Osteocyte (in vitro differentiated cells): ENCODE measurements around the gene CHPT1. TPM values are rescaled to one million over a fixed set of nuclear protein-coding genes. Genes with fewer than 3 reads are reported as not detected.

Experiments
- DNase-seq: peaks from one replicate; pipeline ENCODE4 v3.0.0; 2021; ENCODE audit warnings: mixed read lengths; ENCODE audit not compliant: unreplicated experiment; ENCODE audit errors: extremely low spot score
- H3K27ac Mint-ChIP-seq: one replicate; pipeline ENCODE4 v1.8.0; 2021; ENCODE audit warnings: mild to moderate bottlenecking, mixed read lengths; ENCODE audit not compliant: unreplicated experiment
- H3K27me3 Mint-ChIP-seq: one replicate; pipeline ENCODE4 v1.8.0; 2021; ENCODE audit warnings: mixed read lengths; ENCODE audit not compliant: unreplicated experiment
- H3K36me3 Mint-ChIP-seq: one replicate; pipeline ENCODE4 v1.8.0; 2021; ENCODE audit warnings: mixed read lengths; ENCODE audit not compliant: unreplicated experiment
- H3K4me1 Mint-ChIP-seq: one replicate; pipeline ENCODE4 v1.8.0; 2021; ENCODE audit warnings: mixed read lengths; ENCODE audit not compliant: unreplicated experiment
- H3K4me3 Mint-ChIP-seq: one replicate; pipeline ENCODE4 v1.8.0; 2021; ENCODE audit warnings: mild to moderate bottlenecking, moderate library complexity, mixed read lengths; ENCODE audit not compliant: unreplicated experiment
- H3K9me3 Mint-ChIP-seq: one replicate; pipeline ENCODE4 v1.8.0; 2021; ENCODE audit warnings: mixed read lengths; ENCODE audit not compliant: unreplicated experiment
- CTCF ChIP-seq: fragments of 200-600 bp; sonication (generic); IDR thresholded peaks from 2 replicates; pipeline ENCODE4 v1.5.0; 2021; ENCODE audit warnings: antibody characterized with exemption, mild to moderate bottlenecking, moderate library complexity
- total RNA-seq: library from RNA; stranded (reverse); gene quantifications from 2 replicates; pipeline ENCODE4 v1.2.1, GENCODE V29; 2021

The CHPT1 gene
- total RNA-seq, 1 donor from 2014 or later = 26.7 TPM

GRCh38 chr12:101775816-101776215, 78.4 kb downstream of the CHPT1 start:
- Mint-ChIP-seq H3K4me3 (no peak overlapping the region), H3K9me3 (no peaks in the 10 kb centered on the region), H3K27ac (no peak overlapping the region), H3K36me3 (peaks cover 8% of the 10 kb centered on the region), H3K27me3 (no peaks in the 10 kb centered on the region), H3K4me1 (no peaks in the 10 kb centered on the region)
- no peak for TF ChIP-seq CTCF
- DNase-seq = no peak

GRCh38 chr12:101777485-101777884, 80.0 kb downstream of the CHPT1 start:
- peaks cover 8% of the 10 kb centered on the region for H3K36me3 Mint-ChIP-seq

GRCh38 chr12:101777978-101778377, 80.5 kb downstream of the CHPT1 start:
- TF ChIP-seq CTCF = no peak
- peaks cover 8% of the 10 kb centered on the region for H3K36me3 Mint-ChIP-seq
- no peak overlapping the region for H3K4me3 Mint-ChIP-seq
- no peak for DNase-seq
- no peaks in the 10 kb centered on the region for H3K27me3 Mint-ChIP-seq
- peaks cover 7% of the 10 kb centered on the region for H3K4me1 Mint-ChIP-seq
- no peaks in the 10 kb centered on the region for H3K9me3 Mint-ChIP-seq
- H3K27ac Mint-ChIP-seq = no peak overlapping the region

More at GRCh38 chr12:101777485-101777884, 80.0 kb downstream of the CHPT1 start:
- TF ChIP-seq CTCF = no peak
- Mint-ChIP-seq H3K4me3 (no peak overlapping the region), H3K27me3 (no peaks in the 10 kb centered on the region), H3K27ac (no peak overlapping the region), H3K4me1 (peaks cover 2% of the 10 kb centered on the region), H3K9me3 (no peaks in the 10 kb centered on the region)
- no peak for DNase-seq

Other genes with a start within 250 kb of the CHPT1 start
- not detected in 2 replicates for gene SPIC, start 222.3 kb upstream of the CHPT1 start, total RNA-seq
- gene MYBPC1, start 102.7 kb upstream of the CHPT1 start, total RNA-seq = not detected in 2 replicates
- not detected in 2 replicates for gene SYCP3, start 41.8 kb downstream of the CHPT1 start, total RNA-seq
- gene GNPTAB, start 133.3 kb downstream of the CHPT1 start, total RNA-seq = 25.8 and 26.8 TPM in 2 replicates
- gene DRAM1, start 179.9 kb downstream of the CHPT1 start, total RNA-seq = 18.2 and 20.0 TPM in 2 replicates